ENCODE measurements around the gene SH3RF3. TPM values are rescaled to one million over a fixed set of nuclear protein-coding genes. Genes with fewer than 3 reads are reported as not detected.
A peak's percentile ranks its signal among the peaks of the same experiment; 100 is the strongest.

The SH3RF3 gene
- total RNA-seq, 2 experiments from 2014 or later: 1.9 to 2.3 TPM

DNA sequence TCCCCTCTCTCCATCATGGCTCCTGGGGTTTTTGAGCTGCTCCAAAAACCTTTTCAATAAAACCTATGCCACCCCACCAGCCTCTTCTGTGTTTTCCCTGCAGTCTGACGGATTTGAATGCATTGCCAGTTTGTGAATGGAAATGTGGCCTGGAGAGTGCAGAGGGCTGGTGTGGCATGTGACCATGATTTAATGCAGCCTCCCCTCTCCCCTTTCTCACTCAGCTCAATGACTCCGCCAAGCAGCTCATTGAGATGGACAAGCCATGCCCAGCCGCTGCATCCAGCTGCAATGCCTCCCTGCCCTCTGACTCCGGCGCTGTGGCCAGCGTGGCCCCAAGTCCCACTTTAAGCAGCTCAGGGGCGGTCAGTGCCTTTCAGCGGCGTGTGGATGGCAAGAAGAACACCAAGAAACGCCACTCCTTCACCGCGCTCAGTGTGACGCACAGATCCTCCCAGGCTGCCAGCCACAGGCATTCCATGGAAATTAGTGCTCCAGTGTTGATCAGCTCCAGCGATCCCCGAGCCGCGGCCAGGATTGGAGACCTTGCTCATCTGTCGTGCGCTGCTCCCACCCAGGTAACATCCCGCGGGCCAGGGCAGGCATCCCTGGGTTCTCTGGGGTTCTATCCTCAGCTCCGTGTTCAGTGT lies 269.5 kb downstream of the SH3RF3 start:
- no peak overlapping the region for H3K4me3 Mint-ChIP-seq
- CTCF ChIA-PET: interaction anchor here (2.0 kb wide), 1 partner anchor 52 kb away, joined by 4 read pairs; no protein-coding TSS in a partner anchor
- intact Hi-C loops (cut with micrococcal nuclease): no loop called here
- no peak for TF ChIP-seq CTCF (IDR thresholded peaks at IDR 0.05)
- H3K27me3 Mint-ChIP-seq: no peaks in the 10 kb centered on the region
- peaks cover 33% of the 10 kb centered on the region for H3K4me1 Mint-ChIP-seq (ENCODE audit: low read depth)
- ATAC-seq: no peak
- H3K36me3 Mint-ChIP-seq (ENCODE audit: low read depth): peaks cover 1% of the 10 kb centered on the region
- no peaks in the 10 kb centered on the region for H3K9me3 Mint-ChIP-seq
- no peak overlapping the region for H3K27ac Mint-ChIP-seq
- DNase-seq: no peak
- POLR2A ChIA-PET: no interaction called here

GRCh38 chr2:109399066-109399465 lies 270.1 kb downstream of the SH3RF3 start:
- ChIA-PET POLR2A (no interaction called here), CTCF (interaction anchor here (2.0 kb wide), 1 partner anchor 52 kb away, joined by 4 read pairs; no protein-coding TSS in a partner anchor)

GRCh38 chr2:109400102-109400501 lies 271.1 kb downstream of the SH3RF3 start:
- Mint-ChIP-seq H3K27me3 (no peaks in the 10 kb centered on the region), H3K27ac (no peak overlapping the region), H3K4me1 (ENCODE audit: low read depth) (peaks cover 41% of the 10 kb centered on the region), H3K9me3 (no peaks in the 10 kb centered on the region), H3K4me3 (no peak overlapping the region), H3K36me3 (ENCODE audit: low read depth) (peaks cover 1% of the 10 kb centered on the region)
- TF ChIP-seq CTCF (IDR thresholded peaks at IDR 0.05): no peak
- POLR2A ChIA-PET: no interaction called here
- DNase-seq (no peak), ATAC-seq (no peak)
- CTCF ChIA-PET: no interaction called here
- intact Hi-C loops (cut with micrococcal nuclease): no loop called here

More at GRCh38 chr2:109399066-109399465, 270.1 kb downstream of the SH3RF3 start:
- peaks cover 1% of the 10 kb centered on the region for H3K36me3 Mint-ChIP-seq (ENCODE audit: low read depth)
- intact Hi-C loops (cut with micrococcal nuclease): no loop called here
- H3K27me3 Mint-ChIP-seq: no peaks in the 10 kb centered on the region
- ATAC-seq: no peak
- no peak for DNase-seq
- H3K4me1 Mint-ChIP-seq (ENCODE audit: low read depth): peaks cover 39% of the 10 kb centered on the region
- no peak for TF ChIP-seq CTCF (IDR thresholded peaks at IDR 0.05)
- no peak overlapping the region for H3K4me3 Mint-ChIP-seq
- H3K9me3 Mint-ChIP-seq: no peaks in the 10 kb centered on the region
- H3K27ac Mint-ChIP-seq: no peak overlapping the region

DNA sequence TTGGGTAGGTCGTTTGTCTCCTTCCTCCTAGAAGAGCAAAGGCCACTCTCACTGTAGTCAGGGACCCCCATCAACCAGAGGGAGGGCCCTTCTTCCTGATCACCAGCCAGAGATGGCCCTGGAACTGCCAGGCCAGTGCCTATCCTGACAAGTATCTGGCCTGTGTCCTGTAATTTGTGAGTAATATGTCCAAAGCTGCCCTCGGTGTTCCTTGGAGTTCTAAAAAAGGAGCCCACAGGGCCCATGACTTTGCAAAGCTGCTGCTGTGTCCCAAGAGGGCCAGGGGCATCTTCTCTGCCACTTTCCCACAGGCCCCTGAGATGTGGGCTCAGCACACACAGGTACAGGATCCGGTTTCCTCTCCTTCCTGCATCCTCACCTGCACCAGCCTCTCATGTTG lies 272.4 kb downstream of the SH3RF3 start:
- Mint-ChIP-seq H3K27me3 (no peaks in the 10 kb centered on the region), H3K36me3 (ENCODE audit: low read depth) (peaks cover 1% of the 10 kb centered on the region), H3K4me3 (no peak overlapping the region), H3K4me1 (ENCODE audit: low read depth) (peaks cover 32% of the 10 kb centered on the region), H3K9me3 (no peaks in the 10 kb centered on the region), H3K27ac (no peak overlapping the region)
- no peak for DNase-seq
- ChIA-PET POLR2A (no interaction called here), CTCF (no interaction called here)
- no peak for ATAC-seq
- no peak for TF ChIP-seq CTCF (IDR thresholded peaks at IDR 0.05)
- intact Hi-C loops (cut with micrococcal nuclease): no loop called here

- Mint-ChIP-seq H3K4me1 (ENCODE audit: low read depth) (peaks cover 24% of the 10 kb centered on the region), H3K27ac (peak overlapping the region; percentile 90), H3K9me3 (no peaks in the 10 kb centered on the region), H3K27me3 (no peaks in the 10 kb centered on the region), H3K36me3 (ENCODE audit: low read depth) (peaks cover 1% of the 10 kb centered on the region), H3K4me3 (no peak overlapping the region)
- intact Hi-C loops (cut with micrococcal nuclease): no loop called here
- no peak for TF ChIP-seq CTCF (IDR thresholded peaks at IDR 0.05)
- DNase-seq (no peak), ATAC-seq (no peak)
- POLR2A ChIA-PET: no interaction called here
- CTCF ChIA-PET: no interaction called here
Measured at GRCh38 chr2:109402180-109402579, 273.2 kb downstream of the SH3RF3 start.

Measured in activated CD8-positive, alpha-beta T cell treated with anti-CD3 and anti-CD28 coated beads for 36 hours (primary cell).